Stimulated activated CD4-positive, alpha-beta T cell treated with anti-CD3 and anti-CD28 coated beads, TNF-alpha, amount 100 ng/mL, for 1 hour (primary cell): ENCODE results near the gene RNASEH1.

Experiments used
- DNase-seq, 3 donors: peaks; one replicate each; pipeline ENCODE4 v3.0.0-alpha.2; 2020; ENCODE audit warnings: low read depth in 3 of 3, low spot score in 1 of 3

The RNASEH1 gene

DNA sequence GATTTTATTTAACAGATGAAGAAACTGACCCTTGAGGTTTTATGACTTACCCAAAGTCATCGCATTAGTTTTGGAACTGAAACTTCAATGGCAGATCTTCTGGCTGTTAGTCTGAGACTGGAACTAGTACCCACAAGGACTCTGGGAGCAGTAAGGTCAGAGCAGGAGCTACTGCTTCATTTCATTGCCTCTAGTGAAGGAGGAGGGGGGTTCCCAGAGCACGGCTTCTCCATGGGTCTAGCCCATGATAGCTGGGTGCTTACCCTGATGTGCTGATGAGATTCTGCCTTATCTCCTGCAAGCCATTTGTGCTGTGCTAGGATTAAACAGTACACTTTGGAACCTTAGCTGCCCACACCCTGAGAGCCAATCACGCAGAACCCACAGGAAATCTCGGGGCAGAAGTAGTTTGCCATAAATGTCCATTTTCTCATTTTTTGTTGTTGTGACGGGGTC, 5.4 kb upstream of the RNASEH1 start:
- DNase-seq = no peak

DNA sequence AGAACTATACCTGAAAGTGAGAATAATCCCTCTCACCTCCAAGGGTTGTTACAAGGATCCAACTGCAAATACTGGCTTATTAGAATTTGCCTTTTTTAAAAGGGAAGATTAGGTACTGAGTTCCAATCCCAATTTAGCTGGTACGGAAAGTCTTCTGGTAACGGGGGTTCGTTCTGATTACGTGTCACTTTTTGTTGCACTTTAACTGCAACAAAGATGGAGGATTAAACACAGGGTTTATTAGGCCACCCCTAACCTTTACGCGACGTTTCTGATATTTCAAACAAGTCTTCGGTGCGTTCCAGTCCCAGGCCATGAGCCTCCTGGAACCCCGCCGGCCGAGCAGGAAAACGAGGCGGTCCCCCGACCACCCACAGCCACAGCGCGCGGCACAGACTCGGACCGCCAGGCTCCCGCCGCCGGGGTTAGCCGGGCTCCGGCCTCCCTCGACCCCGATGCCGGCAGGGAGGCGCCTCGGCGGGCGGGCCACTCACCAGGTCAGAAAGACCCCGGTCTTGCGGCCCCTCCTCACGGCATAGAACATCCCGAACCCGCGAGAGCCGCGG, 411 bp downstream of the RNASEH1 start:
- no peak for DNase-seq

DNA sequence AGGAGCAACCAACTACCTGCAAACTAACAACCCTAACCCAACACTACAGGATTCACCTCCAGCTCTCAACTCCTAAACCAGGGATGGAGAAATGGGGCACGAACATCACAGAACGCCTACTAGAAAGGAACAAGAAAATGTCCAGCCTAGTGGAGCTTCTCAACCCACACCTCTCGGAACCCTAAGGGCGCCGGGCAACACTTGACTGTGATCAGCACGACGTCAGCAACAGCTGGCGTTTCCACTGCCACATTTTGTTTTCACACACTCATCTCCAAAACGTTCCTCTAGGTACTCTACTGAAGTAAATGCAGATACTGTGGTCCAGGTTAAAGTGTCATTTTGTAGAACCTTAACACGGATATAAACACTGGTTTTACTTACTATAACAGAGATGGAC, 4.2 kb downstream of the RNASEH1 start:
- no peak for DNase-seq

DNA sequence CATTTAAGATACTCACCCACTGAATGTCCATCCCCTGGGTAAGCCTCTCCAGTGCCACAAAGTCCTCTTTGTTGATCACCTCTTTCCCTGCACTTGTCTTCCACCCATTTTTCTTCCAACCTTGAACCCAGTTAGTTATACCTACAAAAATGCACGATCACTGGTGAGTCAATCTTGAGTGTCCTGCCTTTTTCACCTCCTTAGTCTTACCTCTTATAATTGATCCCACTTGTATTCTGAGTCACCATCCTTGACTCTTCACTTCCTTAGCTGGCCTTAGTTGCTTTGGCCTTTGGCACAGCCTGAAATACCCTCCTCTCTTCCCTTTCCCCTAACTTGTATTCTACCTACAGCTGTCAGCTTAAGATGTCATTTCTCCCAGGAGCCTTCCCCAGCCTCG, 10.2 kb downstream of the RNASEH1 start:
- DNase-seq = no peak

DNA sequence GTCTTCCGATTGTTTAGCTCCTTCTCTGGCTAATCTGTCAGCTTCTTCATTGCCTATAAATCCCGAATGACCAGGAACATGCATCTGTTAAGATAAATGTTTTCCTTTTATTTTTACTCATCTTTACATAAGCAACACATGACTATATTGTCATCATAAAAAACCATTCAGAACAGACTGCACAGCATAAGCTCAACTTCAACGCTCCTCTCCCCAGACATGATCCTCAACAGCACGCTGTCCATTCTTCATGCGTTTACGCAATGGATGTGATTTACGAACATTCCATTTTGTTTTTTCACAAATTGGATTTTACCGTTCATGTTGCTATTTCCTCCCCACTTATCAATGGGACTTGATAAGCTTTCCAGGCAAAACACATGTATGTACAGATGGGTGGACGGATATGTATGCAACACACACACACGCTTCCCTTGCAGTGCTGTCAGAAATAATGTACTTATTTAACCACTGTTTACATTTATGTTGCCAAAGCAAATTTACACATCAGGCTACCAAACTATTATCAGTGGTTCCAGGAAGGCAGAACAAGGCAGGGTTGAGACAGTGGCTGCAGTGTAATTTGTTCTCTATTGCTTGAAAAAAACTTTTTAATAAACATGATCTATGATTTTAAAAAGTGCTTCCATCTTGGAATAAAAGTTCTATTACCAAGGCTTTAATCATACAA, 12.2 kb downstream of the RNASEH1 start:
- no peak for DNase-seq

DNA sequence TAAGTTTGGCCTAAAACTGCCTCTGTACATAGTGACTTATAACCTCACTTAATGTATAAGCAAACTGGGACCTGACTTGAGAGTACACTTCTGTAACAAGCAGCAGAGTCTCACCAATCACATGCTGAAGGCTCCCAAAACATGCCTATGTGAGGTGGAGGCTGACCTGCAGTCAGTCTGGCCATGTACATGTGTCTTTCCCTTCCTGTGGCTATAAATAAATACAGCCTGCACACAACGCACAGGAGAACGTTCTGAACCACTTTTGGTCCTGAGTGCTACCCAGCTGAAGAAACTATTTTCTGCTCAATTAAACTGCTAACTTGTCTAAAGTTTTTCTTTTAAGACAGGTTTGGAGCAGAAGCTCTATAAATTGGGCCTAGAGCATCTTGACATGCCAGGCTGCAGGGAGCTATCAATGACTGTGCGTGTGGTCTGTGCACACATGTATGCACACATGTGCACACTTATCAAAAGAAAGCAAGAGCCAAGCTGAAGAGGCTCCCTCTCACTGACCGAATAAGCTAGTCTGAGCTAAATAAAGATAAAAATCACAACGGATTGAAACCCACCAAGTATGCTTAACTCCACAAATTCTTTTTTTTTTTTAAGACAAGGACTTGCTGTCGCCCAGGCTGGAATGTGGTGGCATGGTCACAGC, 15.0 kb downstream of the RNASEH1 start:
- no peak for DNase-seq

DNA sequence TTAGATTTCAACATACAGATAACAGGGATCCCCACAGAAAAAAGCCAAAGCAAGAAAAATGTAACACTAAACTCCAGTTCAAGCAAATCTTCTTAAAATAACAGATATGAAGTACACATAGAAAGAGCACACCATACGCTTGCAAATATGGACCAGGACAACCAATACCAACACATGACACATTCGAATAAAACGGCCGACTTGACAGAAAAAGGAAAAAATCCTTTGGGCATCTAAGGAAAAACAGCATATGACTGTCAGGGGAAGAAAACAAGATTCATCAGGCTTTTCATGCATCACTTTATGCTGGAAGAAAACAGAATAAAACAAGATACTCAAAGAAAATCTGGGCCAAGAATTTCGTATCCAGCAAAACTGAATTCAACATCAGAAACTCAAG, 16.0 kb downstream of the RNASEH1 start:
- no peak for DNase-seq

DNA sequence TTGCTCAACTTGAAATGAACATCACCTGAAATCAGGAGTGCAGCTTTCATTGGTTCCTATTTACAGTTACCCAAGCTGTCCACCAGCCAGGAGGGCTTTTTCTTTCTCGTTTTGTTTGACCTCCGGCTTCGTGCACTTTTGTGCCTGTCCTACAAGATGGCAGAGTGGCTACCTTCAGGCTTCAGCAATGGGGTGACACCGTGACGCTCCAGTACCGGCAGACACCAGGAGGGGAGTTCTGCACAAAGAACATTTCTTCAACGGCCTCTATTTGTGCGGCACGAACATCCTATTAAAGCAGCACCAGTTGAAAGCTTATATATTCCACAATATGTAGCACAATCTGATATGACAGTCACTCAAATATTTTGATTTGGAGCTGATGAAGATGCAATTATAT, 18.3 kb downstream of the RNASEH1 start:
- DNase-seq = no peak

DNA sequence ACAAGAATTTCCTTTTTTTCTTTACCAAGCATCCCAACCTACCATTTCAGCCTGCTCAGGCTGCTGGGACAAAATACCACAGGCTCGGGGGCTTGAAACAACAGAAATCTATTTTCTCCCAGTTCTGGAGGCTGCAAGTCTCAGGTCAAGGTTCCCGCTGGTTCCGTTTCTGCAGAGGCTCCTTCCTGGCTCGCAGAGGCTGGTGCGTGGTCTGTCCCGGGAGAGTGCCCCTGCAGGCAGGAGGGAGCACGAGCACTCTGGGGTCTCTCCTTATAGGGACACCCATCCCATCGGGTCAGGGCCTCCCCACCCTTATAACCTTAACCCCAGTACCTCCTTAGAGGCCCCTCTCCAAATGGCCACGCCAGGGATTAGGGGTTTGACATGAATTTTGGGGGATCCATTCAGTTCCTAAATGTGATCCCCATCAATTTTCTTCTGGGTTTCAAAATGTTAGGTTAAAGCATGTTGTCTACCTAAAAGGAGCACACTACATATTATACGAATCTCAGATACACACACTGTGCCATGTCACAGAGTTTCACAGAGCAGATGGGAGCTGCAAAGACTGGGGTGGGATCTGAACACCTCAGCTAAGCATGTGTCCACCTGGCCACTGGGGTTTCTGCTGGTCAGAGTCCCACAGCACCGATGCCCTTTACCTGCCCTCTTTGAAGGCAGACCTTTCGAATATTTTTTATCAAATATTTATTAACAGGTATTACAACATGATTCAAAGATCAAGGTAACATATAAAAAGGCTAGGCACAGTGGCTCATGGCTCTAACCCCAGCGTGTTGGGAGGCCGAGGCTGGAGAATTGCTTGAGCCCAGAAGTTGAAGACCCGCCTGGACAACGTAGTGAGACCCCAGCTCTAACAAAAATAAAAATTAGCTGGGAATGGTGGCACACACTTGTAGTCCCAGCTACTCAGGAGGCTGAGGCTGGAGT, 21.2 kb downstream of the RNASEH1 start:
- DNase-seq = no peak

DNA sequence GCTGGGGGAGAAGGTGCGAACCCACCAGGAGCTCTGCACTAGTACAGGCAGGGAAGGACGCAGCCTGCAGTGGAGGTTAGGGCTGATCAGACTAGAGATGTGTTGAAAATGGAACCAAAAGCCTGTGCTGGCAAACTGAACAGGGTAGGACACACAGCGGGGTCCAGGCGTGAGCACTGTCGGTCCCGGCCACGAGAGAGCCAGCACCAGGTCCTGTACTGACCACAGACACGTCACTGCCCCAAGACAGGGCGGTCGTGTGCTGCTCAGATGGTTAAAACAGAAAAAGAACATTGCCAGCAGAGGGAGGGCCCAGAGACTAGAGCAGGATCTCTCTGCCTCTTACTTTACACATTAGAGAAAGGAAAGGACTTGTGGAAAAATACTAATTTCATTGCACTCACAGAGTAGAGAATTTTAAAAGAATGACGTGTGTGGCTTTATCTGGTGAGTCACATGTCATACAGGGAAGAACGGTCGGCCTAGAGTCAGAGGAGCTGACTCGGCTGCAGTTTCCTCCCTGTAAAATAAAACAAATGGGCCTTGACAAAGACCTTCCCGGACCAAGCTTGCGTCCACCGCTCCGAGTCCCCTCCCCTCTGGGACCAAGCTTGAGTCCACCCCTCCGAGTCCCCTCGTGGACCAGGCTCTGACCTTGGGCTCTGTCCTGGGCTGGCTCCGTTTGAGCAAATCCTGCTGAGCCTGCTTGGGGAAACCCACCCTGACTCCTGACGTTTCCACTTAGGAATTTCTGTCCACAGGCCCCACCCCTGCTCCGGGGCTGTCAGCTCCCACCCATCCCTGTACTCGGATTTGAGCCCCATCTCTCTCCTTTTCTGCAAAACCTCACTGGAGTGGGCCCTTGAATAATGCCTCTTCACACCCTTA, 22.1 kb downstream of the RNASEH1 start:
- no peak for DNase-seq

DNA sequence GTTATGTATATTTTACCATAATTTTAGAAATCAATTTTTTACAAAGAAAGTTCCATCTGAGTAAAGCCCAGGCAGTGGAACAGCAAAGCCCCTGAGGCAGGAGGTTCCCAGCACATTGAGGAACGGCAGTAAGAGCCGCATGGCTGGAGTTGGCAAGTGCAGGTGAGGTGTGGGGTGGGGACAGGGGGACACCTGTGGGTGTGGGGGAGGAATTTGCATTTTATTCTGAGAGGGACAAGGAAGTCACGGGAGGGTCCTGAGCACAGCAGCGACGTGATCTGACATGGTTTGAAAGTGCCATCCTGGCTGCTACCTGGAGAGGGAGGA, 22.7 kb downstream of the RNASEH1 start:
- no peak for DNase-seq

DNA sequence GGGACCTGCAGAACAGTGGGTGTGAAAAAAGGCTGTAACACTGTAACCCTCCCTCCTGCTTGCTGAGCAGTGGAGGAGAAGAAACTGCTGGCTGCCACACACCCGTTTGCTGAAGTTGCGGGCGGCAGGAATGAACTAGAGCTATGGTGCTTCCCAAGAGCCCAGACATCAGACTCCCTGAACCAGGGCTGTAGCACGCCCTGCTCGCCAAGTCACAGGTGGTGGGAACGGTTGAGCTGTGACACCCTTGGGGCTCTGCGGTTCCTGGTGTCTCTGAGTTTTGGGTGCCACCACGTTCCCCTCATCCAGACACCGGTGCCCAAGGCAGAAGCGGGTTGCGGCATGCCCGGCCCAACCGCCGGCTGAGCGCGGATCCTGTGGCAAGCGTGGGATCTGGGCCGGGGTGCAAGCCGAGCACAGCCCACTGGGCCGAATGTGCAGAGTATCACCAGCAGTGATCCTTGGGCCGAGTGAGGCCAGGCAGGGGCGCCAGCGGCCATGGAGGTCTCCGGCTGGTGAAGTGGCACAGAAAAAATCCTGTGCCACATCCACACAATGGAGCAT, 23.8 kb downstream of the RNASEH1 start:
- no peak for DNase-seq

DNA sequence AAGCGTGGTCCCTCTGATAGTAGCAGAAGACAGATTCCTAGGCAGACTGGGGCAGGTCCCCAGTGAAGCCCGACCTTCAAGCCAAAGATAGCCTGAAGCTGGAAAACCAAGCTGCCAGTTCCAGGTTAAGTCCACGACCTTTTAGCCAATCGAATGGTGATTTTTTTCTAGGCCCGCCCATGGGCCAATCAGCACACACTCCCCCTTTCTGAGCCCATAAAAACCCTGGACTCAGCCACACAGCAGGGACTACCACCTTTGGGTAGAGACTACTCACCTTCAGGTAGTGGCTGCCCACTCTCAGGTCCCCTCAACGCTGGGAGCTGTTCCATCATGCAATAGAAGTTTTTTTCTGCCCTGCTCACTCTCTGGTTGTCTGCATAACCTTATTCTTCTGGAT, 24.3 kb downstream of the RNASEH1 start:
- no peak for DNase-seq

DNA sequence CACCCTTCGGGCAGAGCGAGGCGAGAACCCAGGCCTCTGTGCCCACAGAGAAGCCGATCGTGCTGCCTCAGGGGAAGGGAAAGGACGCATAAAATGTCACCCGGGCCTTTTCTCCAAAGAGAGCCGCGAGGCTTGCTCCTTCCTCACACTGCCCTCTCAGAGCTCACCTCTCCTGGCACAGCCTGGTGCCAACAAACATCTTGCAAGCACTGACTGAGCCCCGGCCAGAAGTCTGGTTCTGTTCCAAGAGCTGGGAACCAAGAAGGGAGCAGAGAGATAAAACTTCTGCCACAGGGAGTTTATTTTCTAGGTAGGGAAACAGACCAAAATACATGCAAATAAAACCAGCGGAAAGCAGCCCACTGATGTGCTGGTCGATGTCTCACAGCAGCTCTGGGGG, 25.2 kb downstream of the RNASEH1 start:
- DNase-seq = no peak

DNA sequence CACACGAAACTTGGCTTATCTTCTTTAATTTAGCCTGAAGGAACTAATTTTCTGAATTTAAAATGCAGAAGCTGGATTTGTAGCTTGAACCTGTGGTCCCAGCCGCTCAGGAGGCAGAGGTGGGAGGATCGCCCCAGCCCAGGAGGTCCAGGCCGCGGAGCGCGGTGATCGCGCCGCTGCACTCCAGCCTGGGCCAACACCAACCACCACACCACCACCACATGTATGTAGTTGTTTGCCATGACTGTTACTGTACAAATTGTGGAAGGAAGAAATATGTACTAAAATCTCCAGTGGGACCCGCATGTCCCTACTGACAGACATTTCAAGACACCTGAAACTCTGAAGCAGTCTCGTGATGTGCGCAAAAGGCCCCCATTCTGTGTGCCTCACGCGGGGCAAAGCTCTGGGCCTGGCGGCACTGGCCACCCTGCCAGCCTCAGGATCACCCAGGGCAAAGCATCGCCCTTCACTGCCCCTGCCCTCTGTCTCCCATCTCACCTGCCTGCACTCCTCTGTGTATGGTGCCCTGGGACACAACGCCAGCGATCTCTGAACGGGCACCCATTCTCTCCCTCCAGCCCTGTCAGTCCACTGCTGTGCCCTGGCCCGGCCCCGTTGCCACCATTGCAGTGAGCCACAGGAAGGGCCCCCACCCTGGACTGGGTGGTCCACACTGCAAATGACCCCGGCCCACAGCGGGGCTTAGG, 28.7 kb downstream of the RNASEH1 start:
- DNase-seq = no peak

DNA sequence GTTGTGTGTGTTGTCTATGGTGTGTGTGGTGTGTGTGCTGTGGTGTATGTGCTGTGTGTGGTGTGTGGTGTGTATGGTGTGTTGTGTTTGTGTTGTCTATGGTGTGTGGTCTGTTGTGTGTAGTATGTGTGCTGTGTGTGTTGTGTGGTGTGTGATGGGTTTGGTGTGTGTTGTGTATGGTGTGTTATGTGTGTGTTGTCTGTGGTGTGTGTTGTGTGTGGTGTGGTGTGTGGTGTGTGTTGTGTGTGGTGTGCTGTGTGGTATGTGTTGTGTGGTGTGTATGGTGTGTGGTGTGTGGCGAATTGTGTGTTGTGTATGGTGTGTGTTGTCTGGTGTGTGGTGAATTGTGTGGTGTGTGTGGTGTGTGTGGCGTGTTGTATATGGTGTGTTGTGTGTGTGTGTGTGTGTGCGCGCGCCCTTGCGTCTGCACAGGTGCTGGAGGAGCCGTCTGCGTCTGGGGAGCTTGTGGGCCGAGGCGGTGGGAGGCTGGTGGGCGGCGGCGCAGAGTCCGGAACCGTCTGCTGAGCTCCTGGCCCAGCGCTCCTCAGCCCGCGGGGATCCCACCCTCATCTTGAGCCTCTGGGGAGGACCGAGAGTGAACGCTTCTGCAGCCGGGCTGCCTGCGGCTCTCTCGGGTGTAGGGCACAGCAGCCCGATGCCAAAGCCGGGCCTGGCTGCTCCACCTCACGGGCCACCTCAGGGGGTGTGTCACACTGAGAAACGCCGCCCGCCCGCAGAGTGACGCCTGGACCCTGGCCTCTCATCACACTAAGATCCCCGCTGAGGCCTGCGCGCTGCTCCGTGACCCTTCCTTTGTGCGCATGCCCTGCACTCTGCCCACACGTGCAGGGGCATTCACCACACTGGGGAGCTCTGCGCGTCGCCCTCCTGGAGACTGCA, 30.0 kb downstream of the RNASEH1 start:
- no peak for DNase-seq

DNA sequence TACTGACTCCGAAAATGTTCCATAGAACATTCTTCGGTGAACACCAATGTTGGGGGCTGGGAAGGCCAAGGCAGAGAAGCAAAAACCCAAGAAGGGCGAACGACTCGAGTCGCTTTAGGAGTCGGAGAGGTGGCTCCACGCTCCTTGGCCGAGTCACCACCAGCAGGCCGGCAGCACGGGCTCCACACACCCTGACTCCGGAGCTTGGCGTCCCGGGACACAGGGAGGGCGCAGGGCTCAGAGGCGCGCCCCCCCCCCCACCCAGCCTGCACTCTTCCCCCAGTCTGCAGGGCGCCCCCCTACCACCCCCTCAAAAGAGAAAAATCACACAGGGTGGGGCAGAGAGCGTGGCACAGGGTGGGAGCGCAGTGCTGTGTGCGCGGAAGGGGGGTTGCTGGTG, 31.3 kb downstream of the RNASEH1 start:
- DNase-seq = no peak

DNA sequence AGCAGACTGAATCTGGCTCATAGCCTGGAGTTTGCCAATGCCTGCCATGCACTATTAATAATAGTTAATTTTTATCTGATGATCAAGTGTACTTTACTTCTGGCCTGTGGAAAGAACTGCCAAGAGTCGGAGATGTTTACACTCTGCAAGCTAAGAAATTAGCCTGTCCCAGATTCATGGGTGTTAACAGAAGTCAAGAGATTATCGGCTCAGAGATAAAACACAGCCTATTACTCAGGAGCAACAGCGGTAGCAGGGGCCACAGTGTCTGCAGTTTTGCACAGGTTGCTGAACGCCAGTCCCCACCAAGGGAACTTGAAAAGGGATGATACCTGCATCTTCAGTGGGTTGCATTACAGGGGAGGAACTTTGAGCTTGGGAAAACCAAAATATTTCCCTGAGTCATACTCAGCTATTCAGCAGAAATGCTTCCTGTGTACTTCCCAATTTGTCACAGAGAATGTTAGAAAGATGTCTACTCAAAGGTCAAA, 34.5 kb downstream of the RNASEH1 start:
- DNase-seq = no peak
